H4 (cell line): Measurements from ENCODE around the gene TYRP1. TPM values are rescaled to one million over a fixed set of nuclear protein-coding genes. Genes with fewer than 3 reads are reported as not detected.
"Not testable (repeated sequence)": the region's sequence is repeated elsewhere in the genome, so short reads cannot be mapped to it uniquely, and the experiment has no call there.

ENCODE experiments used
- DNase-seq: peaks from one replicate; pipeline ENCODE4 v3.0.0-alpha.2; 2015; ENCODE audit warnings: low spot score
- total RNA-seq: library from RNA; depleted of rRNA; stranded (reverse); fragments of >200 nt; shearing (Covaris generic); gene quantifications from 2 replicates; pipeline ENCODE4 v1.2.3, GENCODE V29; 2014; rRNA removed

The TYRP1 gene
- total RNA-seq = 3.8 and 5.9 TPM in 2 replicates

GRCh38 chr9:12693141-12693540, at the start of gene TYRP1:
Gene TYRP1 (plus strand): TSS chr9:12693385. CDS start chr9:12693997, 612 bp downstream.
- DNase-seq = no peak

- DNase-seq = no peak
Measured at GRCh38 chr9:12643686-12644085, 49.5 kb upstream of the TYRP1 start.

- DNase-seq = no peak
Measured at GRCh38 chr9:12648925-12649324, 44.3 kb upstream of the TYRP1 start.

GRCh38 chr9:12651125-12651524, 42.1 kb upstream of the TYRP1 start:
- no peak for DNase-seq

- DNase-seq = no peak
Measured at GRCh38 chr9:12652973-12653372, 40.2 kb upstream of the TYRP1 start.

GRCh38 chr9:12656803-12657202, 36.4 kb upstream of the TYRP1 start:
- no peak for DNase-seq

GRCh38 chr9:12657233-12657632, 36.0 kb upstream of the TYRP1 start:
- DNase-seq = no peak

- no peak for DNase-seq
Measured at GRCh38 chr9:12657998-12658397, 35.2 kb upstream of the TYRP1 start.

GRCh38 chr9:12658531-12659209, 34.5 kb upstream of the TYRP1 start:
- DNase-seq = no peak

GRCh38 chr9:12659220-12659619, 34.0 kb upstream of the TYRP1 start:
- no peak for DNase-seq

GRCh38 chr9:12666813-12667212, 26.4 kb upstream of the TYRP1 start:
- DNase-seq = no peak

GRCh38 chr9:12667892-12668291, 25.3 kb upstream of the TYRP1 start:
- DNase-seq = no peak

GRCh38 chr9:12670006-12670405, 23.2 kb upstream of the TYRP1 start:
- no peak for DNase-seq

GRCh38 chr9:12674961-12675360, 18.2 kb upstream of the TYRP1 start:
- no peak for DNase-seq

GRCh38 chr9:12677462-12678126, 15.6 kb upstream of the TYRP1 start:
- not testable (repeated sequence) for DNase-seq

- DNase-seq = no peak
Measured at GRCh38 chr9:12680341-12680740, 12.8 kb upstream of the TYRP1 start.

- no peak for DNase-seq
Measured at GRCh38 chr9:12680757-12681156, 12.4 kb upstream of the TYRP1 start.

- DNase-seq = no peak
Measured at GRCh38 chr9:12681620-12682019, 11.6 kb upstream of the TYRP1 start.

GRCh38 chr9:12684974-12685373, 8.2 kb upstream of the TYRP1 start:
- no peak for DNase-seq

GRCh38 chr9:12689233-12689632, 4.0 kb upstream of the TYRP1 start:
- no peak for DNase-seq

- no peak for DNase-seq
Measured at GRCh38 chr9:12694013-12694412, 828 bp downstream of the TYRP1 start.

- no peak for DNase-seq
Measured at GRCh38 chr9:12695474-12695873, 2.3 kb downstream of the TYRP1 start.

- no peak for DNase-seq
Measured at GRCh38 chr9:12696931-12697622, 3.9 kb downstream of the TYRP1 start.
